GM23338 (cell line): ENCODE results near the gene TMPRSS5. TPM values are rescaled to one million over a fixed set of nuclear protein-coding genes. Genes with fewer than 3 reads are reported as not detected.

Experiments used
- ATAC-seq: fragments of 200-7000 bp; cut with Tn5 transposase; 3 replicates; pipeline ENCODE4 v1.9.1; 2020
- DNase-seq: peaks from one replicate; pipeline ENCODE4 v3.0.0-alpha.2; 2015; ENCODE audit warnings: low spot score
- H2AFZ ChIP-seq: fragments of 200-600 bp; sonication (generic); 2 replicates; pipeline ENCODE4 v1.8.0; 2016; ENCODE audit warnings: antibody characterized with exemption, mild to moderate bottlenecking, moderate library complexity
- H3F3A ChIP-seq: fragments of 200-600 bp; sonication (generic); replicated peaks from 2 replicates; pipeline ENCODE4 v1.8.0; 2017; ENCODE audit warnings: antibody characterized with exemption, mixed run types, low read depth
- H3K27ac ChIP-seq: fragments of 200-600 bp; sonication (generic); 2 replicates; pipeline ENCODE4 v1.6.1; 2016; ENCODE audit warnings: low read depth
- H3K27me3 ChIP-seq: fragments of 200-600 bp; sonication (generic); 2 replicates; pipeline ENCODE4 v1.8.0; 2016; ENCODE audit warnings: mild to moderate bottlenecking, mixed run types, moderate library complexity; ENCODE audit not compliant: insufficient read depth
- H3K36me3 ChIP-seq: fragments of 200-600 bp; sonication (generic); 2 replicates; pipeline ENCODE4 v1.8.0; 2016; ENCODE audit warnings: mild to moderate bottlenecking; ENCODE audit not compliant: insufficient read depth
- H3K4me1 ChIP-seq: fragments of 200-600 bp; sonication (generic); 2 replicates; pipeline ENCODE4 v1.8.0; 2016; ENCODE audit warnings: mild to moderate bottlenecking, moderate library complexity; ENCODE audit not compliant: insufficient read depth
- H3K4me2 ChIP-seq: fragments of 200-600 bp; sonication (generic); 2 replicates; pipeline ENCODE4 v1.7.1; 2017; ENCODE audit warnings: mixed run types
- H3K4me3 ChIP-seq: fragments of 200-600 bp; sonication (generic); 2 replicates; pipeline ENCODE4 v1.6.1; 2016; ENCODE audit warnings: mixed run types
- H3K79me2 ChIP-seq: fragments of 200-600 bp; sonication (generic); replicated peaks from 2 replicates; pipeline ENCODE4 v1.8.0; 2017; ENCODE audit warnings: mild to moderate bottlenecking; ENCODE audit not compliant: insufficient read depth
- H3K9me2 ChIP-seq: fragments of 200-600 bp; sonication (generic); 2 replicates; pipeline ENCODE4 v1.8.0; 2017; ENCODE audit not compliant: insufficient read depth
- H4K20me1 ChIP-seq: fragments of 200-600 bp; sonication (generic); replicated peaks from 2 replicates; pipeline ENCODE4 v1.8.0; 2017; ENCODE audit warnings: mild to moderate bottlenecking; ENCODE audit not compliant: insufficient read depth
- H3K27ac Mint-ChIP-seq: 2 replicates; pipeline ENCODE4 v1.8.0; 2020; ENCODE audit warnings: inconsistent platforms, mild to moderate bottlenecking, moderate library complexity, mixed read lengths
- H3K27me3 Mint-ChIP-seq: 3 replicates; pipeline ENCODE4 v1.8.0; 2022; ENCODE audit warnings: low read depth, mild to moderate bottlenecking, moderate library complexity, mixed read lengths, inconsistent platforms; ENCODE audit not compliant: insufficient read depth, poor library complexity
- H3K36me3 Mint-ChIP-seq: 3 replicates; pipeline ENCODE4 v1.8.0; 2021; ENCODE audit warnings: low read depth, mild to moderate bottlenecking, inconsistent platforms, moderate library complexity, mixed read lengths
- H3K4me1 Mint-ChIP-seq: 3 replicates; pipeline ENCODE4 v1.8.0; 2020; ENCODE audit warnings: mild to moderate bottlenecking, inconsistent platforms, mixed read lengths
- H3K4me3 Mint-ChIP-seq: 3 replicates; pipeline ENCODE4 v1.8.0; 2021; ENCODE audit warnings: moderate library complexity, mild to moderate bottlenecking, inconsistent platforms, mixed read lengths
- H3K9me3 Mint-ChIP-seq: 3 replicates; pipeline ENCODE4 v1.8.0; 2020; ENCODE audit warnings: moderate library complexity, mild to moderate bottlenecking, inconsistent platforms, mixed read lengths
- CREB1 ChIP-seq: fragments of 250-450 bp; sonication (Bioruptor Pico); IDR thresholded peaks from 2 replicates; pipeline ENCODE4 v1.5.0; 2020; ENCODE audit warnings: low read depth, mild to moderate bottlenecking, moderate library complexity
- CTCF ChIP-seq, 2 experiments: fragments of 200-600 bp in 1 of 2; sonication (generic) in 1 of 2; conservative IDR thresholded peaks; 2 replicates each; pipeline versions ENCODE4 v1.5.1 to v1.6.1; 2016 to 2017; ENCODE audit warnings: antibody characterized with exemption in 2 of 2, low read depth in 2 of 2, mild to moderate bottlenecking in 2 of 2, moderate library complexity in 1 of 2
- ETS1 ChIP-seq: IDR thresholded peaks from 2 replicates; pipeline ENCODE4 v1.6.1; 2016; ENCODE audit warnings: antibody characterized with exemption
- EZH2 ChIP-seq: fragments of 200-600 bp; sonication (generic); IDR thresholded peaks from one replicate; pipeline ENCODE4 v1.8.0; 2017; ENCODE audit warnings: antibody characterized with exemption, mild to moderate bottlenecking, low read depth; ENCODE audit not compliant: unreplicated experiment
- EZH2phosphoT487 ChIP-seq: fragments of 200-600 bp; sonication (generic); IDR thresholded peaks from one replicate; pipeline ENCODE4 v1.8.1; 2018; ENCODE audit warnings: antibody characterized with exemption; ENCODE audit not compliant: unreplicated experiment
- JUNB ChIP-seq: IDR thresholded peaks from one replicate; pipeline ENCODE4 v1.6.1; 2016; ENCODE audit warnings: antibody characterized with exemption; ENCODE audit not compliant: unreplicated experiment
- NANOG ChIP-seq: IDR thresholded peaks from 2 replicates; pipeline ENCODE4 v1.6.1; 2016; ENCODE audit warnings: antibody characterized with exemption, borderline replicate concordance
- POLR2AphosphoS5 ChIP-seq: IDR thresholded peaks from 2 replicates; pipeline ENCODE4 v1.6.1; 2016; ENCODE audit warnings: antibody characterized with exemption, low read depth
- REST ChIP-seq: IDR thresholded peaks from one replicate; pipeline ENCODE4 v1.6.1; 2018; ENCODE audit warnings: antibody characterized with exemption; ENCODE audit not compliant: unreplicated experiment
- STAT1 ChIP-seq: IDR thresholded peaks from one replicate; pipeline ENCODE4 v1.6.1; 2016; ENCODE audit warnings: antibody characterized with exemption; ENCODE audit not compliant: unreplicated experiment
- ZNF114 ChIP-seq: fragments of 250-450 bp; sonication (Bioruptor Pico); IDR thresholded peaks from 2 replicates; pipeline ENCODE4 v1.5.0; 2020; ENCODE audit warnings: mild to moderate bottlenecking, moderate library complexity
- ZNF331 ChIP-seq: fragments of 250-450 bp; sonication (Bioruptor Pico); IDR thresholded peaks from 2 replicates; pipeline ENCODE4 v1.5.0; 2020; ENCODE audit warnings: low read depth, mild to moderate bottlenecking, moderate library complexity
- polyA plus RNA-seq: library from polyadenylated mRNA; unstranded; fragments of >200 nt; fragmentation: Nextera tagmentation; extraction: Ambion mirVana; gene quantifications from 2 replicates; pipeline ENCODE4 v1.2.1, GENCODE V29; 2016
- total RNA-seq: library from RNA; depleted of rRNA; stranded (reverse); fragments of >200 nt; shearing (Covaris generic); gene quantifications from 2 replicates; pipeline ENCODE4 v1.2.3, GENCODE V29; 2014

Gene TMPRSS5
- total and polyA plus RNA-seq, 2 experiments from 2014 or later, result not detected

GRCh38 chr11:113722934-113723333, 16.8 kb upstream of the TMPRSS5 start:
- no peaks in the 10 kb centered on the region for H3K79me2 ChIP-seq
- Mint-ChIP-seq H3K4me3 (no peak overlapping the region), H3K4me1 (peaks cover 5% of the 10 kb centered on the region; the same call in 2 of the 3 replicates), H3K27ac (no peak overlapping the region), H3K27me3 (no peaks in the 10 kb centered on the region), H3K36me3 (peaks cover 13% of the 10 kb centered on the region; the same call in 2 of the 3 replicates), H3K9me3 (no peaks in the 10 kb centered on the region)
- no peaks in the 10 kb centered on the region for H3K4me1 ChIP-seq
- no peaks in the 10 kb centered on the region for H3K27me3 ChIP-seq
- peaks cover 7% of the 10 kb centered on the region; the same call in 1 of the 2 replicates for H3K9me2 ChIP-seq
- H2AFZ ChIP-seq, result no peak overlapping the region
- no peak overlapping the region for H3K27ac ChIP-seq
- ATAC-seq (no peak), DNase-seq (no peak)
- no peaks in the 10 kb centered on the region for H4K20me1 ChIP-seq
- no peaks in the 10 kb centered on the region for H3F3A ChIP-seq
- no peak overlapping the region for H3K4me3 ChIP-seq
- no peak overlapping the region for H3K4me2 ChIP-seq
- H3K36me3 ChIP-seq, result no peaks in the 10 kb centered on the region
- no peak for TF ChIP-seq POLR2AphosphoS5

- H3K4me3 ChIP-seq, result no peak overlapping the region
- DNase-seq, result no peak
- peaks cover 13% of the 10 kb centered on the region; the same call in 2 of the 3 replicates for H3K36me3 Mint-ChIP-seq
- H3K4me2 ChIP-seq, result no peak overlapping the region
- H4K20me1 ChIP-seq, result no peaks in the 10 kb centered on the region
- no peaks in the 10 kb centered on the region for H3K27me3 Mint-ChIP-seq
- H3K79me2 ChIP-seq, result no peaks in the 10 kb centered on the region
- H2AFZ ChIP-seq, result no peak overlapping the region
- H3K9me2 ChIP-seq, result peaks cover 7% of the 10 kb centered on the region; the same call in 1 of the 2 replicates
- no peaks in the 10 kb centered on the region for H3F3A ChIP-seq
- no peaks in the 10 kb centered on the region for H3K27me3 ChIP-seq
- H3K4me3 Mint-ChIP-seq, result no peak overlapping the region
- no peaks in the 10 kb centered on the region; the same call in 2 of the 3 replicates for H3K9me3 Mint-ChIP-seq
- H3K27ac ChIP-seq, result no peak overlapping the region
- peaks cover 5% of the 10 kb centered on the region; the same call in 2 of the 3 replicates for H3K4me1 Mint-ChIP-seq
- H3K27ac Mint-ChIP-seq, result no peak overlapping the region
- ATAC-seq, result no peak
- no peaks in the 10 kb centered on the region for H3K36me3 ChIP-seq
- no peaks in the 10 kb centered on the region for H3K4me1 ChIP-seq
- TF ChIP-seq NANOG (no peak), EZH2phosphoT487 (no peak), JUNB (no peak), ZNF114 (CRISPR knock-in tag) (no peak), CTCF (conservative IDR thresholded peaks at IDR 0.05; ENCODE audit: low read depth in 2 of 2) (no peak), ETS1 (no peak), CREB1 (CRISPR knock-in tag) (no peak), POLR2AphosphoS5 (no peak), EZH2 (no peak), STAT1 (no peak), ZNF331 (CRISPR knock-in tag) (no peak), REST (no peak)
Observed at GRCh38 chr11:113722221-113722620, 16.1 kb upstream of the TMPRSS5 start.
